MV-4-11 (cell line): ENCODE measurements around the gene OBP2A.
"Not testable (repeated sequence)": the region's sequence is repeated elsewhere in the genome, so short reads cannot be mapped to it uniquely, and the experiment has no call there.

Source experiments
- DNase-seq: peaks from one replicate; lab custom pipeline; 2025; lab: John Stamatoyannopoulos, UW

OBP2A gene

GRCh38 chr9:135512241-135512603, 33.7 kb upstream of the OBP2A start:
- DNase-seq: no peak

GRCh38 chr9:135512904-135513303, 33.0 kb upstream of the OBP2A start:
- no peak for DNase-seq

DNA sequence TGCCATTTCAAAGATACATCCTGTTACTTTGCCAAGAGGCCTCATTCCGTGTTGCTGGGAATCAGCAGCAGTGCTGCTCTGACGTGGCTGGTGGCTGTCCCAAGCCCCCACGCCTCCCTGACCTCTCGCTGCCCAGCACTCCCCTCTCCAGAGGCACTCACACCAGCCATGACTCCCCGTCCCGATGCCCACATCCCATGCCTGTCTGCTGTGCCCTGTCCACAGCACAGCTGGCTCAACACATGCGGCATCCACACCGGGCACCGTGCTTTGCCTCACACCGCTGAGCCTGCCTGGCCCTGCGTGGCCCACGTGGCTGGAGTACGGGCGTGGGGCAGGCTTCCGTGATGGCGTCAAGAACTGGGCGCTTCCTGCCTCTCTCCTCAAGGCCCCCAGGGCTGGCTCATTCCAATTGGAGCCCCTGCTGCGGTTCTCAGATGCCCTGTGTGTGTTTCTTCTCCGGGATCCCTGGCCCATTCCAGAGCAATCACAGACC, 32.5 kb upstream of the OBP2A start:
- DNase-seq: no peak

- not testable (repeated sequence) for DNase-seq
Observed at GRCh38 chr9:135513906-135514305, 32.0 kb upstream of the OBP2A start.

DNA sequence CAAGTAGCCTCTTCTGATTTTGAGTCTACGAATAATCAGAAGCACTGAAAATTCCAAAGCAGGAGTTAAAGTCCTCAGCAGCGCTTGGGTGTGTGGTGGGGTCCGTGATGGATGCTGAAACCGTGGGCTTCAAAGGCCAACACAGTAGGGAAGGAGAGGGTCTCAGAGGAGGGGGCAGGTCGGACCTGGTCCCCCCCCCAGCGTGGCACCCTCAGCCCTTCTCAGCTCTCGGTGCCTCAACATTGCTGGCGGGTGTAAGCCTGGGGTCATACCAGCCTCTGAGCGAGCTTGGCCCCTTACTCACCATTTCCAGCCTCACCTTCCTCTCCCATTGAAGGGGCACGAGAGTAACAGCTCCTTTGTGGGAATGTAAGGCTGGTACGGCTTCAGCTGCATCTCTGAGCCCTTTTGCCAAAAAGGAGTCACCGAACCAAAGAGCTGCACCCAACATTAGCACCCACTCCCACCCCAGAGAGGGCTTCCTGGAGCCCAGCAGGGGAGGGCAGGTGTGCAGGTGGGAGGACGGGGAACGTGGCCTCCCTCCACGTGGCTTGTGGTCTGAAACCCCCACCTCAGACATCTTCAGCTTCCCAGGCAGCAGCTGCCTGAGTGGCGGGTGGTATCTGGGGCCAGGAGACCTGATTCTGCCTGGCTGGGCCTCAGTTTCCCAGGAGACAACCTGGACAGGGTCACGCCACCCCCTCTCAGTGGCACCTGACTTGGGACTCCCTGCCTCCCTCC, 31.4 kb upstream of the OBP2A start:
- no peak for DNase-seq

GRCh38 chr9:135515083-135515951, 30.6 kb upstream of the OBP2A start:
- DNase-seq: no peak

GRCh38 chr9:135516132-135516860, 29.6 kb upstream of the OBP2A start:
- DNase-seq: no peak

DNA sequence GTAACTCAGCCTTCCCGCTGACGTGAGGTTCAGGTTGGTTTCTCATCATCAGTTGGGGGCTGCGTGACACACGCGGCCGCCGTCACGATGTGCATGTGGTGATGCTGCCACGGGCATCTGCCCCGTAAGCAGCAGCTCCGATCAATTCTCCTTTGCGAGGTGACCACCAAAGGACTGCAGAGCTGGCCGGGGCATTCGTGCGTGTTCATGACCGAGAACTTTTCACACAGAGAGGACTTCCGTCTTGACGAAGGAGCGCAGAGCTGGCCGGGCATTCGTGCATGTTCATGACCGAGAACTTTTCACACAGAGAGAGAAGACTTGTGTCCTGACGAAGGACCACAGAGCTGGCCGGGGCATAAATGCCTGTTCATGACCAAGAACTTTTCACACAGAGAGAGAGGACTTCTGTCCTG, 28.5 kb upstream of the OBP2A start:
- DNase-seq: no peak

- no peak for DNase-seq
Observed at GRCh38 chr9:135519179-135519971, 26.6 kb upstream of the OBP2A start.

- DNase-seq: no peak
Observed at GRCh38 chr9:135520916-135521607, 24.9 kb upstream of the OBP2A start, which contains the start of gene LCN1. TSS of gene LCN1 (plus strand) at chr9:135521440. CDS start at chr9:135521498, 58 bp downstream.

DNA sequence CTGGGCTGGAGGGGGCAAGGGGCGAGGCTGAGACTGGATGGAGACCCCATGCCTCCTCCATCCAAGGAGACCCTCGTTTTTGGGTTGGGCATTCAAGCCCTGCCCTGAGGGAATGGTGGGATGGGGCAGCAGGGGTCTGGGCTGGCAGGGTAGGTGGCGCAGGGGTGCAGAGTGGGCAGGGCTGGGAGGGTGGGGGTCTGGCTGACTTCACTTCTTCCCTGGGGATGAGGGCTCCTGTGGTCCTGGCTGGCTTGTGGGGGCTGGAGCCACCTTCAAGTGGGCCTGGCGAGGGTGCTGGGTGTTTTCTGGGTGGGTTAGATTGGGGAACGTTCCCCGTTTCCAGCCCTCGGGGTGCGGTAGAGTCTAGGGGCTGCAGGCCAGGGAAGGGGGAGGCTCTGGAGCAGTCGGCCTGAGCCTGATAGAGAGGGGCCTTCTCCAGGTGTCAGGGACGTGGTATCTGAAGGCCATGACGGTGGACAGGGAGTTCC, 24.3 kb upstream of the OBP2A start:
- no peak for DNase-seq

DNA sequence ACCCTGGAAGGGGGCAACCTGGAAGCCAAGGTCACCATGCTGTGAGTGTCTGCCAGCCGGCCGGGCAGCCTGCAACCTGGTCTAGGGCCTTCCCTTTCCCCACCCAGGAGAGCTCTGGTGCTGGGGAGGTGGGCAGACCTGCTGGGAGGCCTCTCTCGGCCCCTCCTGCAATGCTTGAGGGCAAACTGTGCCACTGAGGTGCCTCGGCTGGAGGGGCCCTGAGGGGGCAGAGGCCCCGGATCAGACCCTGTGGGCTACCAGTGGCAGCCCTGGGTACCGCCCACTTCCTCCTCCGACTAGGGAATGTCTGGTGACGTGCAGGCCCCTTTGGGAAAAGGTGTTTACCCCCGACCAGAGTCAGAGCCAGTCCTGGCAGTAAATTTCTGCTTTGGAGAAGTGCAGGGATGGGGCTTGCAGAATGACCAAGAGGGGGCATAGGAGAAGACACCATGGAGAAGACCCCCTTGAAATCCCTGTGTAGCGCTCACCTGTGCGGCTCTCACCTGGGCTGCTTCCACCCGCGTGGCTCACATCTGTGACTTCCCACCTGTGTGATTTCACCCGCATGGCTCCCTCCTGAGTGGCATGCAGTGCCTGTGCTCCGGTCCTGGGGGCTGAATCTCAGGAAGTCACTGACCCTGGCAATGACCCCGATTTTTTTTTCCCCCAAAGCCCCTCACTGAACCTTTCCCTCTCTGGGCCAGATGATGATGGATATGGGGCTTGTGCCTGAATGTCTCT, 23.6 kb upstream of the OBP2A start:
- DNase-seq: no peak

- no peak for DNase-seq
Observed at GRCh38 chr9:135522931-135523330, 23.0 kb upstream of the OBP2A start.

GRCh38 chr9:135523521-135524129, 22.3 kb upstream of the OBP2A start:
- DNase-seq: no peak

- DNase-seq: no peak
Observed at GRCh38 chr9:135524130-135524861, 21.6 kb upstream of the OBP2A start.

DNA sequence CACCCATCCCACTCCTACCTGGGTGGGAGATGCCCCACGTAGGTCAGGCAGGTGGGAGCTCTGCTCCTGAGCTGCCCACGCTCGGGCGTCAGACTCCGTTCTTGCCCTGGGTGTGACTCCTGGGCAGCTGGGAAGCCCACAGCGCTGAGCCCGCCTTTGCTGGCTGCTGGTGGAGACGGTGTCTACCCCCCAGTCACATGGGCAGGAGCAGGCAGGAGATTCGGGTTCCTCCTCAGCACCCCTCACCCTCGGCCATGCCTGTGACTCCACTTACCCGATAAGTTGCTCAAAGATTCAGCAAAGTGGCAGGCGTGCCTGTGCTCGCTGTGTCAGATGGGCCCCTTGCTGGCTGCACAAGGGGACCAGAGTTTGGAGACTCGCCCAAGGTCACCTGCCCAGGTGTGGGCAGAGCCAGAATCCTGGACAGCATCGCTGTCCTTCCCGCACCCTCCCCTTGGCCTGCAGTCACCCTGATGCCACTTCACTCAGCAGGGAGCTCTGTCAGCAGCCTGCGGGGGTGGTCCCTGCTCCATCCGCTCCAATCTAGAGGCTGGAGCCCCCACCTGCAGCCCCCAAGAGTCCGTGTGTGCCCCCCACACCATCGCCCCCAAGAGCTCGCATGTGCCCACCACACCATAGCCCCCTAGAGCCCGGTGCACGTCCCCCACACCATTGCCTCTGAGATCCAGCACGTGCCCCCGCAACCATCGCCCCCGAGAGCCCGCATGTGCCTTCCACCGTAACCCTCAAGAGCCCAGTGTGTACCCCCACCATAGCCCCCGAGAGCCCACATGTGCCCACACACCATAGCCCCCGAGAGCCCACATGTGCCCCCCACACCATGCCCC, 20.5 kb upstream of the OBP2A start:
- no peak for DNase-seq

GRCh38 chr9:135526089-135526729, 19.7 kb upstream of the OBP2A start:
- no peak for DNase-seq
